ENCODE measurements around the gene FBXW11. TPM values are rescaled to one million over a fixed set of nuclear protein-coding genes. Genes with fewer than 3 reads are reported as not detected.

Gene FBXW11
- total RNA-seq, 3 donors from 2014 or later = 60.3 to 81.5 (median 64.0) TPM

DNA sequence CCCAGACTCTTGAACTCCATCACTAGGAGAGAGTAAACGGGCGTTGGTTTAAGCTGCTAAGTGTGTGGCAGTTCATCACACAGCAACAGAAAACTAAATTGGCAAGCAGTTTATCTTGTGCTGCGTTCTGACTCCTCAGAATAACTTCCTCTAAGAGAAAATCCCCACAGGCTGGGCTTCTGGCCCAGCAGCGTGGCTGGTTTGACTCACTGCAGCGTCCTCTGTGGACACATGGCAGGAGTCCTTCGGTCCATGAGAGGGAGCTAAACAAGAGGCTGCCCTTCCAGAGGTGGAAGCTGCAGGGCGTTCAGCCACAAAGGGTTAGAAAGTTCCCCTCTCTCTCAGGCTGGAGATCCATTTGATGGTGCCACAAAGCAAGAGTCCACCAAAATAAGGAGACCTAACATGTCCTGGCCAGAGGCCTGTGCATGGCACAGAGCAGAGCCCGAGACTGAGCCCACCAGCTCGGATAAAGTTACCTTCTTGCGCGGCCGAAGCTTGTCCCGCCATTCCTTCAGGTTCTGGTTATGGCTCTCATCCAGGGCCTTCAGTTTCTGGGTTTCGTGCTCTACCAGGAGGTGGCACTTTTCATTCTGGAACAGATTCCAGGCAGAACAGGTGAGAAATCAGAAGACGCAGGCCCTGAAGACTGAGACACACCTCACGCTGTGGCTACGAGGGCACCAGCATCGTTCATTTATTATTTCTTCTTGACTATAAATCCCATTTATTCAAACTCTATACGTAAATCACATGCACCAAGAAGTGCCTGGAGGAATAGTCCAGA, 46.2 kb upstream of the FBXW11 start:
- Histone ChIP-seq H3K4me1 (no peaks in the 10 kb centered on the region), H3K27ac (peak overlapping the region; percentile 42 to 48), H3K27me3 (no peaks in the 10 kb centered on the region), H3K9me3 (no peaks in the 10 kb centered on the region), H3K36me3 (no peaks in the 10 kb centered on the region), H3K4me3 (no peak overlapping the region)
- peak in 1 of 2 donors; percentile 51 for DNase-seq (ENCODE audit: low spot score in 2 of 2)
- TF ChIP-seq CTCF (IDR thresholded peaks at IDR 0.05) (no peak), POLR2A (IDR thresholded peaks at IDR 0.05) (no peak), POLR2AphosphoS5 (IDR thresholded peaks at IDR 0.05) (no peak)
- intact Hi-C loops (cut with DNase I; ENCODE audit: low total_unique reads) = no loop called here

- H3K27ac ChIP-seq = peak overlapping the region; percentile 42 to 48
- H3K36me3 ChIP-seq = no peaks in the 10 kb centered on the region
- no peak for TF ChIP-seq POLR2A (IDR thresholded peaks at IDR 0.05)
- no peak for TF ChIP-seq CTCF (IDR thresholded peaks at IDR 0.05)
- no peak for TF ChIP-seq POLR2AphosphoS5 (IDR thresholded peaks at IDR 0.05)
- H3K27me3 ChIP-seq = no peaks in the 10 kb centered on the region
- DNase-seq (ENCODE audit: low spot score in 2 of 2) = no peak
- H3K9me3 ChIP-seq = no peaks in the 10 kb centered on the region
- H3K4me1 ChIP-seq = no peaks in the 10 kb centered on the region
- intact Hi-C loops (cut with DNase I; ENCODE audit: low total_unique reads) = no loop called here
- H3K4me3 ChIP-seq = no peak overlapping the region
Observed at GRCh38 chr5:172051643-172052339, 45.4 kb upstream of the FBXW11 start.

- Histone ChIP-seq H3K27me3 (no peaks in the 10 kb centered on the region), H3K4me1 (no peaks in the 10 kb centered on the region), H3K36me3 (no peaks in the 10 kb centered on the region), H3K9me3 (no peaks in the 10 kb centered on the region), H3K27ac (no peak overlapping the region), H3K4me3 (no peak overlapping the region)
- intact Hi-C loops (cut with DNase I; ENCODE audit: low total_unique reads) = no loop called here
- no peak for TF ChIP-seq CTCF (IDR thresholded peaks at IDR 0.05)
- no peak for DNase-seq (ENCODE audit: low spot score in 2 of 2)
Observed at GRCh38 chr5:172050080-172050479, 43.6 kb upstream of the FBXW11 start.

GRCh38 chr5:172049226-172049796, 42.9 kb upstream of the FBXW11 start:
- no peak for TF ChIP-seq POLR2A (IDR thresholded peaks at IDR 0.05)
- H3K36me3 ChIP-seq = no peaks in the 10 kb centered on the region

DNA sequence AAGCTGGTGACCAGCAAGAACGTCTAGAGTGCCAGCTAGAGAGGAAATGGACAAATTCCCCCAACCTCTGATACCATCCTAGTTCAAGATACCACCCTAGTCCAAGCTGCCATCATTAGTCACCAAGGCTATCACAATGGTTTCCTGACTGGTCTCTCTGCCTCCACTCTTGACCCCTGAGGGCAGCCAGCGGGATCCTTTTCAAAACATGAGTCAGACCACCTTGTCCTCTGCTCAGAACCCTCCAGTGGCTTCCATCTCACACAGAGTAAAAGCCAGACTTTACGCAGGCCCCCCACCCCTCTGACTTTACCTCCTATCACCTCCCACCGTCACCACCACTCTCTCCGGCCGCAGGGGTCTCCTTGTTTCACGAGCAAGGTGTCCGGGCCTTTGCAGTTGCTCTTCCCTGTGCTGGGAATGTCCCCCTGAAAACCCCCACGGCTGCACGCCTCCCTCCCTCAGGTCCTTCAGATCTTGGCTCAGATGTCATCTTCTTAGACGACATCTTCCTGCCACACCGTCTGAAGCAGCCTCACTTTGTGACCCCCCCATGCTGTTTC, 42.2 kb upstream of the FBXW11 start:
- no peak for TF ChIP-seq CTCF (IDR thresholded peaks at IDR 0.05)
- TF ChIP-seq POLR2A (IDR thresholded peaks at IDR 0.05) = no peak
- TF ChIP-seq POLR2AphosphoS5 (IDR thresholded peaks at IDR 0.05) = no peak
- intact Hi-C loops (cut with DNase I; ENCODE audit: low total_unique reads) = no loop called here
- no peaks in the 10 kb centered on the region for H3K36me3 ChIP-seq

More at GRCh38 chr5:172049226-172049796, 42.9 kb upstream of the FBXW11 start:
- Histone ChIP-seq H3K4me1 (no peaks in the 10 kb centered on the region), H3K27me3 (no peaks in the 10 kb centered on the region), H3K9me3 (no peaks in the 10 kb centered on the region), H3K27ac (no peak overlapping the region), H3K4me3 (no peak overlapping the region)
- intact Hi-C loops (cut with DNase I; ENCODE audit: low total_unique reads) = no loop called here
- DNase-seq (ENCODE audit: low spot score in 2 of 2) = no peak

More for the DNA sequence above, 42.2 kb upstream of the FBXW11 start:
- H3K27ac ChIP-seq = no peak overlapping the region
- no peaks in the 10 kb centered on the region for H3K4me1 ChIP-seq
- no peak overlapping the region for H3K4me3 ChIP-seq
- H3K27me3 ChIP-seq = no peaks in the 10 kb centered on the region
- DNase-seq (ENCODE audit: low spot score in 2 of 2) = no peak
- H3K9me3 ChIP-seq = no peaks in the 10 kb centered on the region
